ENCODE results near the gene ALDH1B1. TPM values are rescaled to one million over a fixed set of nuclear protein-coding genes. Genes with fewer than 3 reads are reported as not detected.
A peak's percentile ranks its signal among the peaks of the same experiment; 100 is the strongest.

The ALDH1B1 gene
- total and polyA plus RNA-seq, 2 of the 13 experiments (the other 11 are each of a cell fraction or from before 2014, with no cell fraction given), result 45.1 to 125 TPM

GRCh38 chr9:38443181-38443580, 50.7 kb downstream of the ALDH1B1 start (continued):
- TF ChIP-seq EHMT2 (IDR thresholded peaks at IDR 0.05; ENCODE audit: borderline replicate concordance, low read depth, low read length), result no peak
- TF ChIP-seq PPARG (CRISPR knock-in tag; conservative IDR thresholded peaks at IDR 0.05), result 0 out of 2 replicates have a peak, but pooled peaks have one; percentile 27
- TF ChIP-seq MEIS1 (CRISPR knock-in tag; IDR thresholded peaks at IDR 0.05; ENCODE audit: borderline replicate concordance), result no peak; the same call in 1 of the 2 replicates
- TF ChIP-seq ATF6 (CRISPR knock-in tag; conservative IDR thresholded peaks at IDR 0.05), result no peak
- TF ChIP-seq NCOA5 (CRISPR knock-in tag; IDR thresholded peaks at IDR 0.05), result no peak
- TF ChIP-seq STAT5B (CRISPR knock-in tag; IDR thresholded peaks at IDR 0.05), result no peak
- TF ChIP-seq AHR (CRISPR knock-in tag; IDR thresholded peaks at IDR 0.05), result no peak
- TF ChIP-seq ZNF280B (CRISPR knock-in tag; IDR thresholded peaks at IDR 0.05; ENCODE audit: borderline replicate concordance), result no peak
- no peak for TF ChIP-seq TRAFD1 (CRISPR knock-in tag; IDR thresholded peaks at IDR 0.05; ENCODE audit: borderline replicate concordance)
- no peak for TF ChIP-seq CC2D1A (CRISPR knock-in tag; IDR thresholded peaks at IDR 0.05)
- TF ChIP-seq ZNF709 (CRISPR knock-in tag; IDR thresholded peaks at IDR 0.05), result no peak
- peak; percentile 67; the same call in 1 of the 2 replicates for TF ChIP-seq SOX5 (CRISPR knock-in tag; IDR thresholded peaks at IDR 0.05; ENCODE audit: borderline replicate concordance)
- TF ChIP-seq FIP1L1 (IDR thresholded peaks at IDR 0.05; ENCODE audit: borderline replicate concordance, insufficient read depth, low read depth, low read length), result no peak
- TF ChIP-seq THYN1 (CRISPR knock-in tag; IDR thresholded peaks at IDR 0.05; ENCODE audit: borderline replicate concordance, low read depth), result no peak
- no peak for TF ChIP-seq MLXIP (CRISPR knock-in tag; IDR thresholded peaks at IDR 0.05; ENCODE audit: borderline replicate concordance)
- TF ChIP-seq STAT6 (CRISPR knock-in tag; IDR thresholded peaks at IDR 0.05; ENCODE audit: borderline replicate concordance), result no peak

Data from HepG2 (cell line).